Stimulated activated CD8-positive, alpha-beta memory T cell treated with anti-CD3 and anti-CD28 coated beads, Interleukin-15, amount 100 ng/mL, for 48 hours (primary cell): ENCODE data around the gene IL17A.
"Not testable (repeated sequence)": the region's sequence is repeated elsewhere in the genome, so short reads cannot be mapped to it uniquely, and the experiment has no call there.

Source experiments
- DNase-seq, 2 donors: peaks; one replicate each; pipeline ENCODE4 v3.0.0-alpha.2; 2020; ENCODE audit warnings: low read depth in 2 of 2

IL17A gene

DNA sequence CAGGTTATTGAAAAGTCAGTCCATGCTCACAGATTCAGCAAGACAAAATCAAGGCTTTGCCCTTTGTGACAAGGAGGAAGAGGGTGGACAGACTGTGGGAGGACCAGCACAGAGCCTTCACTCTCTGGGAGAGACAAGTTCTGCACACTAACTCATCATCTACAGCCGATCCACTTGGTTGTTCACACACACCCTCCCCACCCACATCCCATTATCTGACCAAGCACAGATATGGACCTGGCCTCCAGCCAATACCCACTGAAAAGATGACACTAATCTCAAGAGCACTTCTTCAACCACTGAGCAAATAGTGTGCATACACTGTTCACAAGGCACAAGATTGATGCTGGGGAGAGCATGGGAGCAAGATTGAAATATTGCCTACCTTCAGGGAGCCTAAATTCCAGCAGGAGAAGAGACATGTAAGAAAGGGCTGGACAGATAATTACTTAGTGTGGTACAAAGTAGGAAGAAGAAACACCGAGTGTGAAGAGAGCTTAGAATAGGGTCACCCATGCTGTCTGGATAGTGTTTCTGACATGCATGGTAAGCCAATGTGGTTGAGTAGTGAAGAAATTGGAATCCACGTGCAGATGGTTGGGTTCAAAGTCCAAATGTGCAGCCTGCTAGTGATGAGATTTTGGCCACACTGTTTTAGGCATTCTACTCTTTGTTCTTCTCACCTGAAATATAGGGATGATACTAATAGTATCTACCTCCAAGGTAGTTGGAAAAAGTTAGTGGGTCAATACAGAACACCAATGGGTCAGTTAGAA lies 21.7 kb upstream of the IL17A start:
- DNase-seq = no peak

DNA sequence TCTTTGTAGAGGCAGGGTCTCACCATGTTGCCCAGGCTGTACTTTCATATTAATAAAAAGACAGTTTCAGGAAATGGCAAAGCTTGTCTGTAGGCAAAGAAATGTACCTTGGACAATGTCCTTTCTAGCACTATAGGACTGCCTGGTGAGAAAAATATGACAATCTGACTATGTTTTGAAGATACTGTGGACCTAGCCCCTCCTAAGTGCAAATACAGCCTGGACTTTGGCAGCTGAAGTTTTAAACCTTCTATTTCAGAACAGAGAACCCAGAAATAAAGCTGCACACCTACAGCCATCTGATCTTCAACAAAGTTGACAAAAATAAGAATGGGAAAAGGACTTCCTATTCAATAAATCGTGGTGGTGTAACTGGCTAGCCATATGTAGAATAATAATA lies 18.9 kb upstream of the IL17A start:
- DNase-seq = no peak

- DNase-seq = not testable (repeated sequence)
Observed at GRCh38 chr6:52168351-52168750, 17.8 kb upstream of the IL17A start.

DNA sequence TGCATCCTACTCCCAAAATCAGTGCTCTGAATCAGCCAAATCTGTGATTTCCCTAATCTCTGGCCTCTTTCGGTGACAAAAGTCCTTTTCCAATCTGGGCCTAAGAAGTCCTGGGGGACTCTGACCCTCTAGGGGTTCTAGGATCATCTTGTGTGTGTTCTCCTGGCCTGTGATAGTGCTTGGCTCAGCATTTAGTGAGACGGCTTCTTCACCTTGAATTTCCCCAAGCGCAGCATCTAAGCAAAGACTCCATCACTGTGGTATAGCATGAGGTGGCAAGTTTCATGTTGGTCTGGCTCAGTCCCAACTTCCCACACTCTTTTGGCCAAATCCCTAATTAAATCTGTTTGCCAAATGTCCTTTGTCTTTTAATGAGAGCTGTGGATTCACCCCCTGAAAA lies 12.1 kb upstream of the IL17A start:
- no peak for DNase-seq

DNA sequence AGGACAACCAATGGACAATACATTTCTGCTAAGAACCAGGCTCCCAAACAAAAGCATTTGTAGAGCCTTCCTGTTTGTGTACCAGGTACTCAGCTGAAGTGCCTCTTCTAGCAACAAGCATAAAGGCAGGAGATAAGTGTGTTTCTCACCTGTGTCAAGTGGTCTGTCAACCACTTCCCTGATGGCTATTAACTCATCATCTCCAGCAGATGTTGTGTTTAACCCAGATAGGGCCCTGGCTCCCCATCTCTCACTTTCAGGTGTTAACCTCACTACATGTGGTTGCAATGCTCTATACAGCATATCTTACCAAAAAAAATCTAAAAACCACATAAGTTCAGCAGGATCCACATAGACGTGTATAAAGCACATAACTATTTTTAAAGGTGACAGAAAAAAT lies 9.6 kb upstream of the IL17A start:
- DNase-seq = peak in 1 of 2 donors; percentile 10

GRCh38 chr6:52177961-52178360 lies 8.2 kb upstream of the IL17A start:
- no peak for DNase-seq

GRCh38 chr6:52180787-52181558 lies 5.2 kb upstream of the IL17A start:
- DNase-seq = no peak

DNA sequence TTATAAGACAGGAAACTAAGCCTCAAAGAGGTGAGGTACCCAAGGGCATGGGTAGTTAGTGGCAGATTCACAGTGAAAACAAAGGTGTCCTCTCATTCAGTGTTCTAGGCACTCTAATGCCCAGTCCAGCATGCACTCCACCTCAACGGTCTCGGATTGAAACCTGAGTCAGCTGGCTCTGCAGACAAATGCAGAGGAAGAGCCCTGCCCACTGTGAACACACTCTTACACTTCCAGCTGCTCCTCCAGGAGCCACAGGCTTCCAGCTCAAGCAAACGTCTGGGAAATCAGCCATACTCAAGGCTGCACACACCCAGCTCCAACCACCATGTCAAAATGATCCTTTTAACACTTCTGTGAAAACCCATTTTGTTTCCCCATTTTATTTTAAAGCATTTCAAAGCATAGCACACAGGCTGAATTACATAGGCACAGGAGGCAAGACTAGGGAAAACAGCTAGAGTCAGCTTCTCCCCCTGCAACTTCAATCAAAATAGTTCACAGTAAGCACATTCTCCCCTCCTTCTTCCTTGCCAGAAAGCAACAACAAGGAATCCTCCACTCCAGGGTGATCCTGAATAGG lies 3.0 kb upstream of the IL17A start:
- no peak for DNase-seq

GRCh38 chr6:52186480-52186879 lies 305 bp downstream of the IL17A start:
- no peak for DNase-seq

GRCh38 chr6:52187098-52187497 lies 923 bp downstream of the IL17A start:
- DNase-seq = no peak

- DNase-seq = no peak
Observed at GRCh38 chr6:52189974-52190373, 3.8 kb downstream of the IL17A start.

GRCh38 chr6:52190409-52190808 lies 4.2 kb downstream of the IL17A start:
- DNase-seq = no peak

DNA sequence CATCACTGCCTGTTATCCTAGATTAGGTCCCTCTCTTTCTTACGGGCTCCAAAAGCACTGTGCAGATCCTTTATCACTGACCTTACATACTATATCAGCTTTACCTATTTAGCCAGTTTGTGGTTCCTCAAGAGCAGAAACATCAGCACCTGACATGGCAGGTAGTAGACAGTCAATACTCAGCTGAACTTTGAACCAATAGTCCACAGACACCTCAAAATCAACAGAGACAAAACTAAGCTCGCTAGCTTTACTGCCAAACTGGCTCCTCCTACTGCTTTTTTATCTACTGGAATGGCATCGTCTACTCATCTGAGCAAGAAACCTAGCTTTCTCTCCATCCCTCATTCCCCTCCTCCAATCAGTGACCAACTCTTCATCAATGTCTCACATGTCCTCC lies 5.6 kb downstream of the IL17A start:
- no peak for DNase-seq

DNA sequence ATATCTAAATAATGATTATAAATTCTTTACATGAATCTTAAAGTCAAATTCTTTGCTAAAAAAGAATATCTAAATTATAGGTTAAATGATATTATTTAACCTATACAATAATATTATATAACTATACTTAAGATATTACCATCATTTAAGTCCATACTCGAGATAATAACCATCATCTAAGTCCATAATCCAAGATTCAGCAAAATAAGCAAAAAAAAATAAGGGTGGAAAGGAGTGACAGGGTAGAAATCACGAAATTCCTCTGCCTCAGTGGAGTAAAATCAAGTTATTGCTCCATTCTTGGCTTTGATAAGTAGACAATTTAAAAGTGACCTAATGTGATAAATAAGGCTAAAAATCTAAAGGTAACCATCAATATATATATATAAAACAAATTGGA lies 9.7 kb downstream of the IL17A start:
- no peak for DNase-seq

DNA sequence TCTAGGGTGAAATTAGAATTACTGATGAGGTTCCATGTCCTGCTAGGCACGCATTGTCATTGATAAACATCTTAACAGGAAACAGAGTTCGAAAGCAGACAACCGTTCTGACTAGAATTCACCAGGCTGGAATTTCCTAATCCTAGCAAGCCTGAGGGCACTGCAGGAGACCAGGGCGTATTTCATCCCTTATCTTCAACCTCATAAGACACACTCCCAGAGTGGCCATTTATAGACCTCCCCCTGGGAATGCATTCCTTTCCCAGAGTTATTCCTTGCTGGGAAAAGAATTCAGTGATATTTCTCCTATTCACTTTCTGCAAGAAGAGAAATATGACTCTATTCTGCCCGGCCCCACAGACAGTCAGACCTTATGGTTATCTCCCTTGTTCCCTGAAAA lies 13.9 kb downstream of the IL17A start:
- not testable (repeated sequence) for DNase-seq

DNA sequence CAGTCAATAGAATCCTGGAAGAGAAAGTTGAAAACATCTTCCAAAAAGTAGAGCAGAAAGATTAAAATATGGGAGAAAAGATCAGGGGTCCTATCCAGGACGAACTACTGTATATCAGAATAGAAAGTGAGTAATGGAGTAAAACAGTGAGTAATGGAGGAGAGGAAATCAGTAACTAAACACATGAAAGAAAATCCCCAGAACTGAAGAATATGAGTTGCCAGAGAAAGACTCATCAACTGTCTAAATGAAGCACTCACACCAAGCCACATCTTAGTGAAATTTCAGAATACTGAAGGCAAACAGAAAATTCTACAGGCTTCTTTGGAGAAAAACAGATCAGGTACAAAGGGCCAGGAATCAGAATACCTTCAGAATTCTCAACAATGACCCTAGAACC lies 14.9 kb downstream of the IL17A start:
- DNase-seq = no peak

DNA sequence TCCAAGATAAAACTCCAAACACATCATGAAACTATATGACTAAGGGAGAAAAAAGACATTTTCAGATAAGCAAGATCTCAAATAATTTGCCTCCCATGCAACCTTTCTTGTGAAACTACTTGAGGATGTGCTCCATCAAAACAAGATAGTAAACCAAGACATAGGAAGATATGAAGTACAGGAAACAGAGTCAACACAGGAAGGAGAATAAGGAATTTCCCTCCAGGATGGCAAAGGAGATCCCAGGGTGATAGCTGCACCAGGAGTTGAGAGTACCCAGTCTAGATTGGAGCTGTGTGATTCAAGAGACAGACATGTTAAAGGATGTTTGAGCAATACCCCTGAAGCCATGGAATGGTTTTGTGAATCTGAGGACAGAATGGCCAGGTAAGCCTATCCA lies 15.3 kb downstream of the IL17A start:
- DNase-seq = no peak

DNA sequence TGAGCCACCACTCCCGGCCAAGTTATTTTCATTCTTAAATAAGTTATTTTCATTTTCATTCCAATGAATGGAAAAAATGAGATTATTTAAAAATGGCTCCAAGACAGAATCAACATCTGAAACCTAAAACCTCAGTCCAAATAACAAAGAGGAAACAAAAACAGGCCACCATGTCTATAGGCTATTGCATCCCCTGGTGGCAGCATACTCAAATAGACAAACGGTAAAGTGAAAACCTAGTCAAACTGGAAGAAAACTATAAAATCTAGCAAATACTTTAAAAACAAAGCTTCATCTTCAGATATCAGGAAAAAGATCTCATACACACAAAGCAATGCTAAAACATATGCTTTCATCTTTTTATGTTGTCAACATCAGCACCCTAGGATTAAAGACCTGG lies 20.9 kb downstream of the IL17A start:
- no peak for DNase-seq

- no peak for DNase-seq
Observed at GRCh38 chr6:52208612-52209011, 22.4 kb downstream of the IL17A start.

DNA sequence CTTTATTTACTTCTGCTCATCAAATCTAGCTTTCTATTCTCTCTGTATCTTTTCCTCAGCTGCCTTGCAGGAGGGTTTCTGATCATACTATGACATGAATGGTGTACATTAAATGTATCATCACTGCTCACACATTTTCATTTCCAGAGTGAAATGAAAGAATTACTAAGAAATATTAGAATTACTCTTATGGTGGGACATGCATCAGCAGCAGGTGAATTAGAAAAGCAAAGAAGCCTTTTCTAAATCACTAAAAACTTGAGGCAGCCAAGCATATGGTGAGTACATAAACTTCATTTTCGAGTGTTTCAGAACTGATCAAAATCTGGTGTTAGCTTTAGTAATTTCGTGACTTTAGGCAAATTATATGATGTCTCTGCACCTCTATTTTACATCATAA lies 23.6 kb downstream of the IL17A start:
- no peak for DNase-seq

- no peak for DNase-seq
Observed at GRCh38 chr6:52210227-52210626, 24.1 kb downstream of the IL17A start.

- no peak for DNase-seq
Observed at GRCh38 chr6:52213127-52213526, 27.0 kb downstream of the IL17A start.

DNA sequence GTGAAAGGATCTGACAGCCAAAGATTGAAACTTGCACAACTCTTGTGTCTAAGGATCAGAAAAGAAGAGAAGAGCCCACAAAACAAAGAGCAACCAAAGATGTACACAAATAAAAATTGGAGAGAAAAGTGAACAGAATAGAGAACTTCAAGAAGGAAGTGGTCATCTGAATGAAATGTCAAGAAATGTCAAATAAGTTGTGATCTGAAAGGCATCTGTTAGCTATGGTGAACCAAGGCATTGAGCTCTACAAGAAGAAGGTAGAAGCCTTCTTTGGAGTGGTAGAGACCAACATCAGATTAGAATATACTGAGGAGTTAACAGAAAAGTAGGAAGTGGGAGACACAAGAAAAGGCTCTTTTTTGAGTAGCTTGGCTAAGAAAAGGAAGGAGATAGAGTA lies 29.6 kb downstream of the IL17A start:
- DNase-seq = no peak
